ENCODE measurements around the gene PROM1.

DNA sequence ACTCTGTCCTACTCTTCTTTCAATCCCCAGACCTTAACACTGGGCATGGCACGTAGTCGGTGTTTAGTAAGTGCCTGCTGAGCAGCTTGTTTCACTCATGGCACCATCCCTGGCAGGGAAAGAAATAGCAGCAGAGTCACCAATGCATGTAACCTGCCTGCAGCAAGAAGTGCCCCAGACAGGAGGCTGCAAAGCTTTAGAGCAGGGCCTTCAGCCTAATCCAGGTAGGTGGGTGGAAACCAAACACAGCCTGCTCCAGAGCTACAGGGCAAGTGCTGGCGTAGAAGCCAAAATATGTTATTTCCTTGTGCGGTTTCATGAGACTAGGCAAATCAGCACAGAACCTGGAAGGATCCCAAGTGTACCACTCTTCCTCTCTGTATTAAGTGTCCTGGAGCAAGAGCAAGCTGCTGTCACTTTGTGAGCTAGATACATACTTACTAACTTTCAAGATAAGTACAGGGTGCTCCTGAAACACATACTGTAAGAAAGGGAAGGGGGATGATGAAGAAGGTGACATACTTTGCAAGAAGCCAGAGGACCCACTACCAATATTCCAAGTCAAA, 5.5 kb downstream of the PROM1 start:
- TF ChIP-seq, protein P1, sequence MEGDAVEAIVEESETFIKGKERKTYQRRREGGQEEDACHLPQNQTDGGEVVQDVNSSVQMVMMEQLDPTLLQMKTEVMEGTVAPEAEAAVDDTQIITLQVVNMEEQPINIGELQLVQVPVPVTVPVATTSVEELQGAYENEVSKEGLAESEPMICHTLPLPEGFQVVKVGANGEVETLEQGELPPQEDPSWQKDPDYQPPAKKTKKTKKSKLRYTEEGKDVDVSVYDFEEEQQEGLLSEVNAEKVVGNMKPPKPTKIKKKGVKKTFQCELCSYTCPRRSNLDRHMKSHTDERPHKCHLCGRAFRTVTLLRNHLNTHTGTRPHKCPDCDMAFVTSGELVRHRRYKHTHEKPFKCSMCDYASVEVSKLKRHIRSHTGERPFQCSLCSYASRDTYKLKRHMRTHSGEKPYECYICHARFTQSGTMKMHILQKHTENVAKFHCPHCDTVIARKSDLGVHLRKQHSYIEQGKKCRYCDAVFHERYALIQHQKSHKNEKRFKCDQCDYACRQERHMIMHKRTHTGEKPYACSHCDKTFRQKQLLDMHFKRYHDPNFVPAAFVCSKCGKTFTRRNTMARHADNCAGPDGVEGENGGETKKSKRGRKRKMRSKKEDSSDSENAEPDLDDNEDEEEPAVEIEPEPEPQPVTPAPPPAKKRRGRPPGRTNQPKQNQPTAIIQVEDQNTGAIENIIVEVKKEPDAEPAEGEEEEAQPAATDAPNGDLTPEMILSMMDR (IDR thresholded peaks at IDR 0.05), result no peak
- no peak for TF ChIP-seq POLR2A (IDR thresholded peaks at IDR 0.05)

All from body of pancreas (tissue), 4 donors.